ENCODE data around the gene FHIT. TPM values are rescaled to one million over a fixed set of nuclear protein-coding genes. Genes with fewer than 3 reads are reported as not detected.

Gene FHIT
- total and polyA plus RNA-seq, 7 donors: 2.4 to 10.2 (median 6.1) TPM

- intact Hi-C loops (cut with DNase I): no loop called here
- H3K9me3 ChIP-seq: no peaks in the 10 kb centered on the region
- 96 to 97% methylated on average over 3 of the region's 3 CpGs for WGBS, 2 donors
- TF ChIP-seq CTCF (IDR thresholded peaks at IDR 0.05) (no peak), POLR2A (IDR thresholded peaks at IDR 0.05) (no peak), POLR2AphosphoS5 (IDR thresholded peaks at IDR 0.05) (no peak)
- no peaks in the 10 kb centered on the region for H3K27me3 ChIP-seq
- H3K4me3 ChIP-seq: no peak overlapping the region
- H3K36me3 ChIP-seq: no peaks in the 10 kb centered on the region
- no peak for DNase-seq
- H3K27ac ChIP-seq: no peak overlapping the region
- H3K4me1 ChIP-seq: no peaks in the 10 kb centered on the region
Measured at GRCh38 chr3:60912142-60912541, 339.1 kb downstream of the FHIT start.

GRCh38 chr3:60909526-60909925, 341.7 kb downstream of the FHIT start:
- no peaks in the 10 kb centered on the region for H3K36me3 ChIP-seq
- WGBS, 2 donors: 33 to 72% methylated on average over 2 of the region's 2 CpGs
- no peaks in the 10 kb centered on the region for H3K27me3 ChIP-seq
- TF ChIP-seq EP300 (IDR thresholded peaks at IDR 0.05): no peak
- no peak for TF ChIP-seq CTCF (IDR thresholded peaks at IDR 0.05)
- no peak for TF ChIP-seq POLR2AphosphoS5 (IDR thresholded peaks at IDR 0.05)
- no peak for TF ChIP-seq POLR2A (IDR thresholded peaks at IDR 0.05)
- no peaks in the 10 kb centered on the region for H3K4me1 ChIP-seq
- H3K4me3 ChIP-seq: no peak overlapping the region
- intact Hi-C loops (cut with DNase I): no loop called here
- no peak for DNase-seq
- H3K9me3 ChIP-seq: no peaks in the 10 kb centered on the region
- H3K27ac ChIP-seq: no peak overlapping the region

DNA sequence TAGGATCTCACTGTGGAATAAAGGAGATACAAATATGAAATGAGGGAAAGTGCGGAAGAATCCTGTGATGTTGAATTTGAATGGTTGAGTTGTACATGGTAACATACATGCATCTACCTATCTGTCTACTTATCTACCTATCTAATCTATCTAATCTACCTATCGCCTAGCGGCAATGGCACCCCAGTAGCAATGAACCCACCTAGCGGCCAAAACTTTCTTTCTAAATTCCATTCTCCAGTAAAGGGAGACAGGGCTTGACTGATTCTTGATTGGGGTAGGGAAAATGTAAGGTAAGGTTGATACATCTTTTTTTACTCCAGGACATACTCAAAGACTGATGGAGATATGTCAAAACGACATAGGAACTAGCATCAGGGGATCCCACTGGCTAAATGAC, 345.0 kb downstream of the FHIT start:
- DNase-seq: no peak
- TF ChIP-seq EP300 (IDR thresholded peaks at IDR 0.05) (no peak), POLR2AphosphoS5 (IDR thresholded peaks at IDR 0.05) (no peak), CTCF (IDR thresholded peaks at IDR 0.05) (no peak), POLR2A (IDR thresholded peaks at IDR 0.05) (no peak)
- 92 to 96% methylated on average over 5 of the region's 5 CpGs for WGBS, 2 donors

GRCh38 chr3:60898321-60898720, 352.9 kb downstream of the FHIT start:
- Histone ChIP-seq H3K27me3 (no peaks in the 10 kb centered on the region), H3K9me3 (no peaks in the 10 kb centered on the region), H3K4me3 (no peak overlapping the region), H3K36me3 (no peaks in the 10 kb centered on the region), H3K27ac (no peak overlapping the region), H3K4me1 (peaks cover 0 to 4% (median 0%) of the 10 kb centered on the region in 4 donors)
- 63 to 92% methylated on average over 1 of the region's 1 CpG for WGBS, 2 donors
- TF ChIP-seq POLR2A (IDR thresholded peaks at IDR 0.05) (no peak), POLR2AphosphoS5 (IDR thresholded peaks at IDR 0.05) (no peak), EP300 (IDR thresholded peaks at IDR 0.05) (no peak), CTCF (IDR thresholded peaks at IDR 0.05) (no peak)
- DNase-seq: no peak
- intact Hi-C loops (cut with DNase I): no loop called here

More for the DNA sequence above, 345.0 kb downstream of the FHIT start:
- intact Hi-C loops (cut with DNase I): no loop called here
- no peaks in the 10 kb centered on the region for H3K36me3 ChIP-seq
- no peaks in the 10 kb centered on the region for H3K4me1 ChIP-seq
- no peaks in the 10 kb centered on the region for H3K27me3 ChIP-seq
- H3K4me3 ChIP-seq: no peak overlapping the region
- H3K9me3 ChIP-seq: no peaks in the 10 kb centered on the region
- no peak overlapping the region for H3K27ac ChIP-seq

DNA sequence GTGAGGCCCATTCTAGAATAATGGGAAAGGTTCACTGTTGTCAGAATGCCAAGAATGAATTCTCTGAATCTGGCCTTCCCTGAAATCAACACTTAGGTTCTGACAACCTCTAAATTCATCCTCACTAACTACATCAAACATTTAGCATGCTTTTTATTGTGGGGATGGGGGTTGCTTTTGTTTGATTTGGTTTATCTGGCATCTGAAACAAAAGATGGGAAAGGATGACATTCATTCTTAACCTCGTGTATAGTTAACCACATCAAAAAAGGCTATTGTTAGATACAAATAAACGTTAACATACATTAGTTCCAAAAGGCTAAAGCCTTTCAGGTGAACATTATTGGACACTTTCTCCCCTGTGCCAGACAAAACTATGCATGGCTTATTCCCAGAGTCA, 357.3 kb downstream of the FHIT start:
- peaks cover 0 to 4% (median 0%) of the 10 kb centered on the region in 4 donors for H3K4me1 ChIP-seq
- no peaks in the 10 kb centered on the region for H3K36me3 ChIP-seq
- no peak overlapping the region for H3K4me3 ChIP-seq
- intact Hi-C loops (cut with DNase I): no loop called here
- 46 to 66% methylated on average over 2 of the region's 2 CpGs for WGBS, 2 donors
- H3K27me3 ChIP-seq: no peaks in the 10 kb centered on the region
- TF ChIP-seq CTCF (IDR thresholded peaks at IDR 0.05) (no peak), POLR2A (IDR thresholded peaks at IDR 0.05) (no peak), POLR2AphosphoS5 (IDR thresholded peaks at IDR 0.05) (no peak), EP300 (IDR thresholded peaks at IDR 0.05) (no peak)
- H3K9me3 ChIP-seq: no peaks in the 10 kb centered on the region
- H3K27ac ChIP-seq: no peak overlapping the region
- no peak for DNase-seq
